Heart left ventricle (tissue), 16 donors: ENCODE data around the gene CLIC2. TPM values are rescaled to one million over a fixed set of nuclear protein-coding genes. Genes with fewer than 3 reads are reported as not detected.
"Not testable (repeated sequence)": the region's sequence is repeated elsewhere in the genome, so short reads cannot be mapped to it uniquely, and the experiment has no call there.

Source experiments
- ATAC-seq, 4 donors: fragments of 200-7000 bp; cut with Tn5 transposase; one replicate each; pipeline ENCODE4 v1.9.1; 2020 to 2022; ENCODE audit warnings: moderate library complexity in 4 of 4, mild to moderate bottlenecking in 3 of 4, moderate number of reproducible peaks in 1 of 4
- DNase-seq, 5 donors: peaks; one replicate each; pipeline ENCODE4 v3.0.0-alpha.2; 2020
- H3K27ac ChIP-seq, 12 donors: fragments of 200-600 bp; sonication (generic) in 4 of 12; one replicate each; pipeline versions ENCODE4 v1.5.0 to v1.8.0; 2016 to 2022; ENCODE audit warnings: mild to moderate bottlenecking in 2 of 12
- H3K27me3 ChIP-seq, 9 donors: fragments of 200-600 bp; sonication (generic) in 2 of 9; one replicate each; pipeline versions ENCODE4 v1.5.1 to v1.8.0; 2016 to 2022; ENCODE audit warnings: mild to moderate bottlenecking in 3 of 9
- H3K36me3 ChIP-seq, 9 donors: fragments of 200-600 bp; sonication (generic) in 2 of 9; one replicate each; pipeline versions ENCODE4 v1.5.0 to v1.8.0; 2018 to 2022; ENCODE audit warnings: mild to moderate bottlenecking in 2 of 9
- H3K4me1 ChIP-seq, 12 donors: fragments of 200-600 bp; sonication (generic) in 4 of 12; one replicate each; pipeline versions ENCODE4 v1.5.0 to v1.8.0; 2016 to 2022; ENCODE audit warnings: mild to moderate bottlenecking in 3 of 12
- H3K4me3 ChIP-seq, 12 donors: fragments of 200-600 bp; sonication (generic) in 4 of 12; one replicate each; pipeline versions ENCODE4 v1.5.0 to v1.8.0; 2017 to 2022; ENCODE audit warnings: mild to moderate bottlenecking in 9 of 12, moderate library complexity in 4 of 12
- H3K9me3 ChIP-seq, 12 donors: fragments of 200-600 bp; sonication (generic) in 4 of 12; one replicate each; pipeline versions ENCODE4 v1.5.0 to v1.8.0; 2016 to 2022; ENCODE audit warnings: mild to moderate bottlenecking in 1 of 12
- CTCF ChIP-seq, 12 donors: fragments of 200-600 bp; sonication (generic) in 4 of 12; IDR thresholded peaks; one replicate each; pipeline versions ENCODE4 v1.5.0 to v1.8.0; 2018 to 2022; ENCODE audit warnings: antibody characterized with exemption in 12 of 12, mild to moderate bottlenecking in 5 of 12
- POLR2A ChIP-seq, 2 donors: fragments of 450-650 bp; IDR thresholded peaks; one replicate each; pipeline ENCODE4 v1.6.1; 2017; ENCODE audit warnings: antibody characterized with exemption in 2 of 2, mild to moderate bottlenecking in 2 of 2, moderate library complexity in 2 of 2
- WGBS, 4 donors: extraction: QIAGEN DNeasy Blood & Tissue Kit in 2 of 4; methylation state at CpG; one replicate each; pipeline versions ENCODE4 v1.1.5 to v1.1.7; 2013 to 2018; 5-methylcytosine and 5-hydroxymethylcytosine counted together
- intact Hi-C, 10 donors: fragments of 100-400 bp; cut with DNase I; formaldehyde crosslinking; loops; one replicate each; pipeline versions ENCODE4 v1.11.1 to v1.14.2; 2022
- polyA plus RNA-seq, 2 donors: library from polyadenylated mRNA; stranded (reverse); fragments of 200-250 nt; gene quantifications; one replicate each; pipeline ENCODE4 v1.2.3, GENCODE V29; 2013
- total RNA-seq, 9 donors: library from RNA; depleted of rRNA in 2 of 9; stranded (reverse); fragments of >200 nt in 2 of 9; fragmentation: NEBNext Ultra II Directional in 3 of 9; extraction: Animal tissue kit (Norgen Biotek cat#: 25700) in 3 of 9; gene quantifications; one replicate each; pipeline versions ENCODE4 v1.1.0 to v1.2.4, GENCODE V29; 2016 to 2023
- donor health status: ischemic (EF 13 %, LVEDD 7.1; RV severe dilation, severe dysfunction).
- donor health status: healthy with polysubstance abuse.
- donor health status: DM: no; HTN: yes; CAD: no.
- donor health status: DM: no; HTN: no; CAD: no.
- donor health status: ischemic (EF 25% LVEDD 6.9; RV normal size, moderate dysfunction).
- donor health status: ischemic (EF 25% LVEDD 5.7; RV mildly dilated, moderate dysfunction).
- donor health status: healthy.
- donor health status: DM: yes; HTN: yes; CAD: no.
- donor health status: ischemic (EF 35%, LVEDD 5.7; RV mildly dilated, moderate dysfunction).
- donor health status: nonischemic (EF 11% LVEDD 7.7; RV severe dilation, severe dysfunction).
- donor health status: DM: yes; HTN: yes; CAD: no.
- donor health status: PGD.
- donor health status: ischemic (EF 29% LVEDD 5.4; RV normal size, mild dysfunction).
- donor health status: nonischemic (EF 23%, LVEDD 6.1; RV moderate dilation, normal function).

Gene CLIC2
- total and polyA plus RNA-seq, 11 donors, result 5.4 to 28.8 (median 9.4) TPM

GRCh38 chrX:155313766-155314165 lies 20.6 kb downstream of the CLIC2 start:
- no peak for DNase-seq
- H3K9me3 ChIP-seq, result peaks cover 0 to 13% (median 1%) of the 10 kb centered on the region in 12 donors
- intact Hi-C loops, result no loop called here
- H3K27ac ChIP-seq, result no peak overlapping the region
- H3K27me3 ChIP-seq, result no peaks in the 10 kb centered on the region
- no peak for TF ChIP-seq CTCF (IDR thresholded peaks at IDR 0.05)
- no peak for TF ChIP-seq POLR2A (IDR thresholded peaks at IDR 0.05)
- WGBS, 4 donors, result 66 to 81% (median 75%) methylated on average over 4 of the region's 4 CpGs
- no peaks in the 10 kb centered on the region for H3K36me3 ChIP-seq
- H3K4me3 ChIP-seq, result no peak overlapping the region
- ATAC-seq, result no peak
- no peaks in the 10 kb centered on the region for H3K4me1 ChIP-seq

GRCh38 chrX:155293771-155294170 lies 40.6 kb downstream of the CLIC2 start:
- Histone ChIP-seq H3K27me3 (no peaks in the 10 kb centered on the region), H3K4me3 (no peak overlapping the region), H3K9me3 (no peaks in the 10 kb centered on the region), H3K36me3 (peaks cover 0 to 11% (median 0%) of the 10 kb centered on the region in 9 donors), H3K27ac (no peak overlapping the region), H3K4me1 (no peaks in the 10 kb centered on the region)
- no peak for ATAC-seq
- intact Hi-C loops, result no loop called here
- no peak for DNase-seq
- no peak for TF ChIP-seq CTCF (IDR thresholded peaks at IDR 0.05)
- no peak for TF ChIP-seq POLR2A (IDR thresholded peaks at IDR 0.05)

- intact Hi-C loops, result no loop called here
- H3K27ac ChIP-seq, result no peak overlapping the region
- no peak for DNase-seq
- H3K9me3 ChIP-seq, result no peaks in the 10 kb centered on the region
- H3K36me3 ChIP-seq, result peaks cover 0 to 46% (median 17%) of the 10 kb centered on the region in 9 donors
- no peaks in the 10 kb centered on the region for H3K27me3 ChIP-seq
- no peak overlapping the region for H3K4me3 ChIP-seq
- TF ChIP-seq CTCF (IDR thresholded peaks at IDR 0.05) (no peak), POLR2A (IDR thresholded peaks at IDR 0.05) (no peak)
- no peaks in the 10 kb centered on the region for H3K4me1 ChIP-seq
- 88 to 93% (median 91%) methylated on average over 1 of the region's 1 CpG for WGBS, 4 donors
- no peak for ATAC-seq
Observed at GRCh38 chrX:155279873-155280272, 54.5 kb downstream of the CLIC2 start.

- Histone ChIP-seq H3K27ac (no peak overlapping the region), H3K36me3 (no peaks in the 10 kb centered on the region), H3K4me1 (no peaks in the 10 kb centered on the region), H3K9me3 (peaks cover 0 to 27% (median 0%) of the 10 kb centered on the region in 12 donors), H3K27me3 (no peaks in the 10 kb centered on the region), H3K4me3 (no peak overlapping the region)
- TF ChIP-seq POLR2A (IDR thresholded peaks at IDR 0.05) (no peak), CTCF (IDR thresholded peaks at IDR 0.05) (no peak)
- intact Hi-C loops, result no loop called here
- DNase-seq (no peak), ATAC-seq (no peak)
- WGBS, 4 donors, result 81 to 97% (median 89%) methylated on average over 1 of the region's 1 CpG
Observed at GRCh38 chrX:155270969-155271368, 63.4 kb downstream of the CLIC2 start.

GRCh38 chrX:155267995-155268394 lies 66.4 kb downstream of the CLIC2 start:
- ATAC-seq, intact Hi-C loops, H3K27me3 ChIP-seq, H3K36me3 ChIP-seq, DNase-seq, H3K4me3 ChIP-seq, H3K4me1 ChIP-seq, H3K27ac ChIP-seq: not testable (repeated sequence)
- H3K9me3 ChIP-seq, result peaks cover 0 to 27% (median 0%) of the 10 kb centered on the region in 12 donors
- WGBS, 4 donors, result 68 to 80% (median 73%) methylated on average over 1 of the region's 1 CpG
